ENCODE data around the gene SLC25A1.

GRCh38 chr22:19213001-19213400, 34.5 kb upstream of the SLC25A1 start:
- TF ChIP-seq EZH2 (IDR thresholded peaks at IDR 0.05; ENCODE audit: low read length, unreplicated experiment) (no peak), EZH2phosphoT487 (IDR thresholded peaks at IDR 0.05; ENCODE audit: borderline replicate concordance, low read length) (no peak)
